ENCODE data around the gene GRID1. TPM values are rescaled to one million over a fixed set of nuclear protein-coding genes. Genes with fewer than 3 reads are reported as not detected.

Gene GRID1
- total RNA-seq, 1 donor from 2014 or later, result 0.75 TPM

DNA sequence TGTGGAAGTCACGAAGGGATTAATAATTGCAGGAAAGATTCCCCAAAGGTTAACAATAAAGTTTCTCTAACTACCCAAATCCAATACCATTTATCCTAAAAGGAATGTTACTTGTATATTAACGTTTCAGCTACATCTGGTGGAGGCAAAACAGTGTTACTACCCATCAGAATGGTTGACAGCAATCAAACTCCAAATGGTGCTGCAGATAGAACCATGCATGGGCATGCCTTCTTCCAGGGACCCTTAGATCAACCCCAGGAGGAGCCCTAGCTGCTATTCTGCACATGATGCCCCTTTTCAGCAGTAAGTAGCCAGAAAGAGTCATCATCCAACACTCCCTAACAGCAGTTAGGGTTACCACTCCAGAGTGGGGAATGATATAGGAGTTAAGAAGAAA, 336.3 kb downstream of the GRID1 start:
- Histone ChIP-seq H3K4me3 (ENCODE audit: insufficient read depth, low read depth, low read length) (no peak overlapping the region), H3K27ac (ENCODE audit: low read depth, low read length) (no peak overlapping the region), H3K9ac (ENCODE audit: low read length) (no peak overlapping the region), H3K4me2 (ENCODE audit: low read length) (no peak overlapping the region), H4K20me1 (ENCODE audit: insufficient read depth, low read length) (no peaks in the 10 kb centered on the region), H3K36me3 (ENCODE audit: insufficient read depth, low read length) (no peaks in the 10 kb centered on the region), H3K79me2 (ENCODE audit: insufficient read depth, low read length) (no peaks in the 10 kb centered on the region), H3K27me3 (ENCODE audit: insufficient read depth, low read length) (no peaks in the 10 kb centered on the region), H3K9me3 (ENCODE audit: insufficient read depth, low read depth, low read length) (peaks cover 5% of the 10 kb centered on the region), H3K4me1 (ENCODE audit: insufficient read depth, low read length) (no peaks in the 10 kb centered on the region), H2AFZ (ENCODE audit: low read depth, low read length) (no peak overlapping the region)
- Mint-ChIP-seq H3K4me3 (ENCODE audit: unreplicated experiment) (no peak overlapping the region), H3K4me1 (ENCODE audit: low read depth, unreplicated experiment) (no peaks in the 10 kb centered on the region), H3K27me3 (ENCODE audit: low read depth, unreplicated experiment) (peaks cover 3% of the 10 kb centered on the region), H3K36me3 (ENCODE audit: low read depth, unreplicated experiment) (no peaks in the 10 kb centered on the region), H3K27ac (ENCODE audit: unreplicated experiment) (no peak overlapping the region), H3K9me3 (ENCODE audit: unreplicated experiment) (no peaks in the 10 kb centered on the region)
- TF ChIP-seq, protein P1, sequence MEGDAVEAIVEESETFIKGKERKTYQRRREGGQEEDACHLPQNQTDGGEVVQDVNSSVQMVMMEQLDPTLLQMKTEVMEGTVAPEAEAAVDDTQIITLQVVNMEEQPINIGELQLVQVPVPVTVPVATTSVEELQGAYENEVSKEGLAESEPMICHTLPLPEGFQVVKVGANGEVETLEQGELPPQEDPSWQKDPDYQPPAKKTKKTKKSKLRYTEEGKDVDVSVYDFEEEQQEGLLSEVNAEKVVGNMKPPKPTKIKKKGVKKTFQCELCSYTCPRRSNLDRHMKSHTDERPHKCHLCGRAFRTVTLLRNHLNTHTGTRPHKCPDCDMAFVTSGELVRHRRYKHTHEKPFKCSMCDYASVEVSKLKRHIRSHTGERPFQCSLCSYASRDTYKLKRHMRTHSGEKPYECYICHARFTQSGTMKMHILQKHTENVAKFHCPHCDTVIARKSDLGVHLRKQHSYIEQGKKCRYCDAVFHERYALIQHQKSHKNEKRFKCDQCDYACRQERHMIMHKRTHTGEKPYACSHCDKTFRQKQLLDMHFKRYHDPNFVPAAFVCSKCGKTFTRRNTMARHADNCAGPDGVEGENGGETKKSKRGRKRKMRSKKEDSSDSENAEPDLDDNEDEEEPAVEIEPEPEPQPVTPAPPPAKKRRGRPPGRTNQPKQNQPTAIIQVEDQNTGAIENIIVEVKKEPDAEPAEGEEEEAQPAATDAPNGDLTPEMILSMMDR (IDR thresholded peaks at IDR 0.05; ENCODE audit: insufficient read depth, low read depth, low read length), result no peak
- no peak for TF ChIP-seq EZH2 (IDR thresholded peaks at IDR 0.05; ENCODE audit: insufficient read depth, low read length)
- no peak for FAIRE-seq
- DNase-seq (ENCODE audit: low read depth), result no peak

DNA sequence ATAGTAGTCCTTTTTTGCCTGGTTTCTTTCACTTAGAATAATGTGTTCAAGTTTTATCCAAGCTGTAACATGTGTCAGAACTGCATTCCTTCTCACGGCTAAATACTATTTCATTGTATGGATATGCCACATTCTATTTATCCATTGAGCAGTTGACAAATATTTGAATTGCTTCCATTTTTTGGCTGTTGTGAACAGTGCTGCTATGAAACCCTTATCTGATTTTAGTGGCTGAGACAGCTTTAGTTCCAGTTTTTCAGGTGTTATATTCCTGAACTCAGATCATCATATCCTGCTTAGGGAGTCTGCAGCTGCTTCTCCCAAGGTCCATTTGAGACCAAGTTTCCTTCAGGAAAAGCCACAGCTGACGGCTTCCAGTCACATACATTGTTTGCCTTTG, 339.2 kb downstream of the GRID1 start:
- Histone ChIP-seq H2AFZ (ENCODE audit: low read depth, low read length) (no peak overlapping the region), H3K4me1 (ENCODE audit: insufficient read depth, low read length) (no peaks in the 10 kb centered on the region), H3K79me2 (ENCODE audit: insufficient read depth, low read length) (no peaks in the 10 kb centered on the region), H3K9me3 (ENCODE audit: insufficient read depth, low read depth, low read length) (peaks cover 2% of the 10 kb centered on the region), H3K36me3 (ENCODE audit: insufficient read depth, low read length) (no peaks in the 10 kb centered on the region), H3K27ac (ENCODE audit: low read depth, low read length) (no peak overlapping the region), H3K9ac (ENCODE audit: low read length) (no peak overlapping the region), H3K4me3 (ENCODE audit: insufficient read depth, low read depth, low read length) (no peak overlapping the region), H4K20me1 (ENCODE audit: insufficient read depth, low read length) (no peaks in the 10 kb centered on the region), H3K4me2 (ENCODE audit: low read length) (no peak overlapping the region), H3K27me3 (ENCODE audit: insufficient read depth, low read length) (no peaks in the 10 kb centered on the region)
- peaks cover 3% of the 10 kb centered on the region for H3K27me3 Mint-ChIP-seq (ENCODE audit: low read depth, unreplicated experiment)
- no peaks in the 10 kb centered on the region for H3K36me3 Mint-ChIP-seq (ENCODE audit: low read depth, unreplicated experiment)
- H3K4me1 Mint-ChIP-seq (ENCODE audit: low read depth, unreplicated experiment), result no peaks in the 10 kb centered on the region
- FAIRE-seq (no peak), DNase-seq (ENCODE audit: low read depth) (no peak)
- H3K4me3 Mint-ChIP-seq (ENCODE audit: unreplicated experiment), result no peak overlapping the region
- no peaks in the 10 kb centered on the region for H3K9me3 Mint-ChIP-seq (ENCODE audit: unreplicated experiment)
- no peak overlapping the region for H3K27ac Mint-ChIP-seq (ENCODE audit: unreplicated experiment)
- TF ChIP-seq, protein P1 (IDR thresholded peaks at IDR 0.05; ENCODE audit: insufficient read depth, low read depth, low read length), result no peak
- TF ChIP-seq EZH2 (IDR thresholded peaks at IDR 0.05; ENCODE audit: insufficient read depth, low read length), result no peak

DNA sequence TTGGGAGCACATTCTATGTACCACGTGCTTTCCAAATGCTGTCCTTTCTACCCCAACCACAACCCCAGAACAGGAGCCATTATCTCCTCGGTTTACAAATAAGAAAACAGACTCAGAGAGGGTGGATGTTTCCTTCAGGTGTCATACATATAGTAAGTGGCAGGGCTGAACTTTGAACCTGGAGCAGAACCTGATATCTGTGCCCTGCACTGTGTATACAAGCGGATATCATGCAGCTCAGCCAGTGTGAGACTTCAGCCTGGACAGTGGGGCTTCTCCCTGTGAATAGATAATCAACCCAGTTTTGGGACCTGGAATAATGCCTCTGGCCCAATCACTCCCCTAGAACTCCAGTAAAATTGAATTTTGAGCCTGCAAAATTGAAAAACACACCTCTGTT, 341.1 kb downstream of the GRID1 start:
- DNase-seq (ENCODE audit: low read depth), result no peak
- no peaks in the 10 kb centered on the region for H3K4me1 ChIP-seq (ENCODE audit: insufficient read depth, low read length)
- no peak overlapping the region for H2AFZ ChIP-seq (ENCODE audit: low read depth, low read length)
- Mint-ChIP-seq H3K9me3 (ENCODE audit: unreplicated experiment) (no peaks in the 10 kb centered on the region), H3K36me3 (ENCODE audit: low read depth, unreplicated experiment) (no peaks in the 10 kb centered on the region), H3K4me3 (ENCODE audit: unreplicated experiment) (no peak overlapping the region), H3K27me3 (ENCODE audit: low read depth, unreplicated experiment) (peaks cover 3% of the 10 kb centered on the region), H3K4me1 (ENCODE audit: low read depth, unreplicated experiment) (no peaks in the 10 kb centered on the region), H3K27ac (ENCODE audit: unreplicated experiment) (no peak overlapping the region)
- H3K4me2 ChIP-seq (ENCODE audit: low read length), result no peak overlapping the region
- H3K9me3 ChIP-seq (ENCODE audit: insufficient read depth, low read depth, low read length), result peaks cover 2% of the 10 kb centered on the region
- H3K27me3 ChIP-seq (ENCODE audit: insufficient read depth, low read length), result no peaks in the 10 kb centered on the region
- H3K4me3 ChIP-seq (ENCODE audit: insufficient read depth, low read depth, low read length), result no peak overlapping the region
- FAIRE-seq, result no peak
- no peak overlapping the region for H3K27ac ChIP-seq (ENCODE audit: low read depth, low read length)
- no peaks in the 10 kb centered on the region for H3K79me2 ChIP-seq (ENCODE audit: insufficient read depth, low read length)
- no peak overlapping the region for H3K9ac ChIP-seq (ENCODE audit: low read length)
- no peaks in the 10 kb centered on the region for H3K36me3 ChIP-seq (ENCODE audit: insufficient read depth, low read length)
- no peaks in the 10 kb centered on the region for H4K20me1 ChIP-seq (ENCODE audit: insufficient read depth, low read length)
- no peak for TF ChIP-seq EZH2 (IDR thresholded peaks at IDR 0.05; ENCODE audit: insufficient read depth, low read length)
- TF ChIP-seq, protein P1 (IDR thresholded peaks at IDR 0.05; ENCODE audit: insufficient read depth, low read depth, low read length), result no peak
